Fibroblast of the aortic adventitia (primary cell): ENCODE data around the gene GPRC5B. TPM values are rescaled to one million over a fixed set of nuclear protein-coding genes. Genes with fewer than 3 reads are reported as not detected.

Experiments used
- DNase-seq: peaks from one replicate; pipeline ENCODE4 v3.0.0-alpha.2; 2010; ENCODE audit warnings: low read depth
- H3K4me3 ChIP-seq: 2 replicates; pipeline ENCODE4 v1.5.1; 2011; ENCODE audit warnings: low read depth, mild to moderate bottlenecking, control low read depth, low read length, moderate library complexity
- CTCF ChIP-seq: IDR thresholded peaks from 2 replicates; pipeline ENCODE4 v1.5.1; 2011; ENCODE audit warnings: mild to moderate bottlenecking, low read length, control low read depth, inconsistent platforms; ENCODE audit not compliant: insufficient read depth
- total RNA-seq: library from RNA; depleted of rRNA; stranded (reverse); fragments of >200 nt; gene quantifications from 2 replicates; pipeline ENCODE4 v1.2.3, GENCODE V29; 2012; ENCODE audit warnings: low replicate concordance

Gene GPRC5B
- total RNA-seq, 1 donor: 20.2 TPM

- no peak for DNase-seq
- no peak for TF ChIP-seq CTCF
- no peak overlapping the region for H3K4me3 ChIP-seq
Measured at GRCh38 chr16:19859166-19859565, 25.5 kb downstream of the GPRC5B start.

- no peak overlapping the region for H3K4me3 ChIP-seq
- TF ChIP-seq CTCF: no peak
- no peak for DNase-seq
Measured at GRCh38 chr16:19858340-19859018, 26.2 kb downstream of the GPRC5B start.

GRCh38 chr16:19857593-19858339 is 26.9 kb downstream of the GPRC5B start:
- no peak for DNase-seq
- TF ChIP-seq CTCF: no peak
- no peak overlapping the region for H3K4me3 ChIP-seq

- no peak overlapping the region for H3K4me3 ChIP-seq
- no peak for DNase-seq
- no peak for TF ChIP-seq CTCF
Measured at GRCh38 chr16:19856120-19856519, 28.5 kb downstream of the GPRC5B start.

- H3K4me3 ChIP-seq: no peak overlapping the region
- no peak for TF ChIP-seq CTCF
- no peak for DNase-seq
Measured at GRCh38 chr16:19854543-19854876, 30.1 kb downstream of the GPRC5B start.

- DNase-seq: peak; percentile 13
- H3K4me3 ChIP-seq: no peak overlapping the region
- TF ChIP-seq CTCF: no peak
Measured at GRCh38 chr16:19853742-19854542, 30.7 kb downstream of the GPRC5B start.
